Sigmoid colon (tissue), 7 donors: ENCODE measurements around the gene ACTN2. TPM values are rescaled to one million over a fixed set of nuclear protein-coding genes. Genes with fewer than 3 reads are reported as not detected.

Experiments
- DNase-seq: peaks from one replicate; pipeline ENCODE4 v3.0.0-alpha.2; 2019
- H3K27ac ChIP-seq, 4 donors: fragments of 200-600 bp; sonication (generic); one replicate each; pipeline ENCODE4 v1.5.1; 2016 to 2019; ENCODE audit warnings: mild to moderate bottlenecking in 1 of 4
- H3K27me3 ChIP-seq, 3 donors: fragments of 200-600 bp; sonication (generic); one replicate each; pipeline ENCODE4 v1.5.1; 2019; ENCODE audit warnings: mild to moderate bottlenecking in 1 of 3
- H3K36me3 ChIP-seq, 4 donors: fragments of 200-600 bp; sonication (generic); one replicate each; pipeline ENCODE4 v1.5.1; 2016 to 2019
- H3K4me1 ChIP-seq, 4 donors: fragments of 200-600 bp; sonication (generic); one replicate each; pipeline ENCODE4 v1.5.1; 2017 to 2019
- H3K4me3 ChIP-seq, 4 donors: fragments of 200-600 bp; sonication (generic); one replicate each; pipeline ENCODE4 v1.5.1; 2017 to 2019; ENCODE audit warnings: mild to moderate bottlenecking in 2 of 4, moderate library complexity in 1 of 4
- H3K9me3 ChIP-seq, 4 donors: fragments of 200-600 bp in 3 of 4; sonication (generic) in 3 of 4; one replicate each; pipeline versions ENCODE4 v1.5.1 to v1.6.1; 2013 to 2019
- EP300 ChIP-seq, 4 donors: sonication (generic); formaldehyde crosslinking; IDR thresholded peaks; one replicate each; pipeline ENCODE4 v1.6.1; 2017; ENCODE audit warnings: antibody characterized with exemption in 4 of 4
- POLR2A ChIP-seq, 2 donors: fragments of 450-650 bp; IDR thresholded peaks; one replicate each; pipeline ENCODE4 v1.6.1; 2016; ENCODE audit warnings: antibody characterized with exemption in 2 of 2, mild to moderate bottlenecking in 2 of 2, moderate library complexity in 2 of 2
- POLR2AphosphoS5 ChIP-seq, 4 donors: sonication (generic); formaldehyde crosslinking; IDR thresholded peaks; one replicate each; pipeline ENCODE4 v1.6.1; 2017; ENCODE audit warnings: antibody characterized with exemption in 4 of 4
- WGBS, 2 donors: extraction: QIAGEN DNeasy Blood & Tissue Kit; methylation state at CpG; one replicate each; pipeline ENCODE4 v1.1.7; 2013; 5-methylcytosine and 5-hydroxymethylcytosine counted together
- intact Hi-C: fragments of 100-400 bp; cut with DNase I; formaldehyde crosslinking; loops from one replicate; pipeline ENCODE4 v1.15.1; 2023
- polyA plus RNA-seq, 3 donors: library from polyadenylated mRNA; stranded (reverse); fragments of 200-250 nt; gene quantifications; one replicate each; pipeline ENCODE4 v1.2.3, GENCODE V29; 2013
- total RNA-seq, 4 donors: library from RNA; depleted of rRNA; stranded (reverse); fragments of >200 nt; gene quantifications; one replicate each; pipeline ENCODE4 v1.1.0, GENCODE V29; 2016
- TF ChIP-seq, protein P1 (sequence below), 4 experiments: fragments of 450-650 bp in 3 of 4; fragments of 200-600 bp in 1 of 4; IDR thresholded peaks; one replicate each; pipeline ENCODE4 v1.5.1; 2016 to 2019; ENCODE audit warnings: antibody characterized with exemption in 4 of 4, mild to moderate bottlenecking in 3 of 4, moderate library complexity in 2 of 4
- donor health status: healthy with polysubstance abuse.
- donor health status: Bipolar disorder and iron deficiency.
- donor health status: healthy.

ACTN2 gene
- total and polyA plus RNA-seq, 7 donors = 0.36 to 1.8 (median 0.91) TPM; not detected in 1

DNA sequence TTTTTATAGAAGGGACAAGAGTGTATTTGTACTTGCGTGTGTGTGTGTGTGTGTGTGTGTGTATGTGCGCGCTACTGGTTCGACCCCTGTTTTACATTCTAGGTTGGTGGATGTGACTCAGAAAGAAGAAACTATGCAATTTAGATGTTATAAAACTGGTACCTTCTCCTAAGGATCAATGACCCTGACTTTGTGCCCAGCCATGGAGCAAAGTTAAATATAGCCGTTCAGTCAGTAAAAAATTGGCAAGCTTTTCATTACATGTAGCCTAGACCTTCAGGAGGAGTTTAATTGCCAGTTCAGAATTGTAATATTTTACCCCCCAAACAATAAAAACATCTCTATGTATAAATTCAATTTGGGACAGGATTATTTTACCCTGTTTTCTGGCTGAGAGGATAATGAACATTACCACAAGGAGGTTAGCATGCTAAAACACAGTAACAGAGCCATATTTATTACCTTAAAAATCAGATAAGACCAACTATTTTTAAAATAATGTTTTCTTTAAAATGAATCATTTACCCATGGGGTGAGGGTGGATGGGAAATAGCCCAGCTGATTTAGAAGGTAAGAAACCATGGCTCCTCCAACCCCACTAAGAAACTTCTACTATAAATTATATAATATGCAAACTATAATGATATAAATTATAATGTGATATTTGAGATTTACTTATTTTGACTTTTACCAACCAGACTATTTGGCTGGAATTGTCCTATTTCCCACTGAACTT is 75.3 kb downstream of the ACTN2 start:
- TF ChIP-seq EP300 (IDR thresholded peaks at IDR 0.05) (no peak), POLR2AphosphoS5 (IDR thresholded peaks at IDR 0.05) (no peak)
- TF ChIP-seq, protein P1, sequence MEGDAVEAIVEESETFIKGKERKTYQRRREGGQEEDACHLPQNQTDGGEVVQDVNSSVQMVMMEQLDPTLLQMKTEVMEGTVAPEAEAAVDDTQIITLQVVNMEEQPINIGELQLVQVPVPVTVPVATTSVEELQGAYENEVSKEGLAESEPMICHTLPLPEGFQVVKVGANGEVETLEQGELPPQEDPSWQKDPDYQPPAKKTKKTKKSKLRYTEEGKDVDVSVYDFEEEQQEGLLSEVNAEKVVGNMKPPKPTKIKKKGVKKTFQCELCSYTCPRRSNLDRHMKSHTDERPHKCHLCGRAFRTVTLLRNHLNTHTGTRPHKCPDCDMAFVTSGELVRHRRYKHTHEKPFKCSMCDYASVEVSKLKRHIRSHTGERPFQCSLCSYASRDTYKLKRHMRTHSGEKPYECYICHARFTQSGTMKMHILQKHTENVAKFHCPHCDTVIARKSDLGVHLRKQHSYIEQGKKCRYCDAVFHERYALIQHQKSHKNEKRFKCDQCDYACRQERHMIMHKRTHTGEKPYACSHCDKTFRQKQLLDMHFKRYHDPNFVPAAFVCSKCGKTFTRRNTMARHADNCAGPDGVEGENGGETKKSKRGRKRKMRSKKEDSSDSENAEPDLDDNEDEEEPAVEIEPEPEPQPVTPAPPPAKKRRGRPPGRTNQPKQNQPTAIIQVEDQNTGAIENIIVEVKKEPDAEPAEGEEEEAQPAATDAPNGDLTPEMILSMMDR (IDR thresholded peaks at IDR 0.05) = no peak
- intact Hi-C loops = no loop called here
- Histone ChIP-seq H3K9me3 (no peaks in the 10 kb centered on the region), H3K36me3 (no peaks in the 10 kb centered on the region), H3K4me1 (no peaks in the 10 kb centered on the region), H3K4me3 (no peak overlapping the region), H3K27me3 (no peaks in the 10 kb centered on the region), H3K27ac (no peak overlapping the region)
- no peak for DNase-seq
- WGBS, 2 donors = 77 to 79% methylated on average over 5 of the region's 5 CpGs

- 61 to 85% methylated on average over 15 of the region's 15 CpGs for WGBS, 2 donors
- no peaks in the 10 kb centered on the region for H3K9me3 ChIP-seq
- no peaks in the 10 kb centered on the region for H3K4me1 ChIP-seq
- H3K4me3 ChIP-seq = no peak overlapping the region
- H3K36me3 ChIP-seq = no peaks in the 10 kb centered on the region
- no peak overlapping the region for H3K27ac ChIP-seq
- TF ChIP-seq, protein P1 (IDR thresholded peaks at IDR 0.05) = no peak
- TF ChIP-seq EP300 (IDR thresholded peaks at IDR 0.05) (no peak), POLR2AphosphoS5 (IDR thresholded peaks at IDR 0.05) (no peak), POLR2A (IDR thresholded peaks at IDR 0.05) (no peak)
- intact Hi-C loops = no loop called here
- DNase-seq = no peak
- no peaks in the 10 kb centered on the region for H3K27me3 ChIP-seq
These were observed 76.1 kb downstream of the ACTN2 start for GRCh38 chr1:236762410-236762809.

- 63 to 71% methylated on average over 6 of the region's 6 CpGs for WGBS, 2 donors
- Histone ChIP-seq H3K27ac (no peak overlapping the region), H3K27me3 (peaks cover 0 to 1% (median 0%) of the 10 kb centered on the region in 3 donors), H3K9me3 (no peaks in the 10 kb centered on the region), H3K36me3 (no peaks in the 10 kb centered on the region), H3K4me1 (no peaks in the 10 kb centered on the region), H3K4me3 (no peak overlapping the region)
- no peak for DNase-seq
- intact Hi-C loops = no loop called here
- no peak for TF ChIP-seq POLR2AphosphoS5 (IDR thresholded peaks at IDR 0.05)
- TF ChIP-seq, protein P1 (IDR thresholded peaks at IDR 0.05) = no peak
- no peak for TF ChIP-seq POLR2A (IDR thresholded peaks at IDR 0.05)
- TF ChIP-seq EP300 (IDR thresholded peaks at IDR 0.05) = no peak
These were observed 79.5 kb downstream of the ACTN2 start for GRCh38 chr1:236765831-236766230.

DNA sequence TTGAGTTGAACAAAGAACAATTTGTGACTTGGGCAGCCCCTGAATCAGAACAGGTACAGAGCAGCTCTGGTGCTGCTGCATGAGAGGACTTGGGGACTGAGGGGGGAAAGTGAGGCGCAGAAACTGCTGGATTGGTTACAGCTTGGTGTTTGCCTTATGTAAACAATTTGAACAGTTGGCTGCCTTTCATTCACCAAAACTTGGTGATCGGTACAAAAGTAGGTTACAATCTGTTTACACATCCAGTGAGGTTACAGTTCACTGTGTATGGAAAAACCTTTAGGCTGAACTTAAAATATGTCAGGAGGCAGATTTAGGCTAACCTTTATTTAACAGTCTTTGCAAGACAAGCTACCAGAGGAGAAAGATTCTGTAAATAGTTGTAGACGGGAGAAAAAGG is 80.2 kb downstream of the ACTN2 start:
- 20 to 66% methylated on average over 3 of the region's 3 CpGs for WGBS, 2 donors
- no peak for DNase-seq
- H3K27me3 ChIP-seq = peaks cover 0 to 4% (median 0%) of the 10 kb centered on the region in 3 donors
- H3K9me3 ChIP-seq = no peaks in the 10 kb centered on the region
- H3K4me1 ChIP-seq = no peaks in the 10 kb centered on the region
- H3K4me3 ChIP-seq = no peak overlapping the region
- TF ChIP-seq EP300 (IDR thresholded peaks at IDR 0.05) (no peak), POLR2A (IDR thresholded peaks at IDR 0.05) (no peak), POLR2AphosphoS5 (IDR thresholded peaks at IDR 0.05) (no peak)
- TF ChIP-seq, protein P1 (IDR thresholded peaks at IDR 0.05) = no peak
- intact Hi-C loops = no loop called here
- no peaks in the 10 kb centered on the region for H3K36me3 ChIP-seq
- no peak overlapping the region for H3K27ac ChIP-seq

DNA sequence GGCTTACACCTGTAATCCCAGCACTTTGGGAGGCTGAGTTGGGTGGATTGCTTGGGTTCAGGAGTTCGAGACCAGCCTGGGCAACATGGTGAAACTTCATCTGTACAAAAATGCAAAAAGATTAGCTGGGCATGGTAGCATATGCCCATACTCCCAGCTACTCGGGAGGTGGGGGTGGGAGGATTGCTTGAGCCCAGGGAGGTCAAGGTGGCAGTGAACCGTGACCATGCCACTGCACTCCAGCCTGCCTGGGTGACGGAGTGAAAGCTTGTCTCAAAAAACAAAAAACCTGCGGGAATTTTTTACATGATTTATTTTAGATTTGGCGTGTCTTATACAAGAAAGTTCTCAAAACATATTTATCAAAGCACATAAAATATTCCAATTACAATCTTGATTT is 81.0 kb downstream of the ACTN2 start:
- Histone ChIP-seq H3K9me3 (no peaks in the 10 kb centered on the region), H3K4me1 (no peaks in the 10 kb centered on the region), H3K27ac (no peak overlapping the region), H3K36me3 (no peaks in the 10 kb centered on the region), H3K4me3 (no peak overlapping the region), H3K27me3 (peaks cover 0 to 4% (median 0%) of the 10 kb centered on the region in 3 donors)
- no peak for DNase-seq
- TF ChIP-seq, protein P1 (IDR thresholded peaks at IDR 0.05) = no peak
- TF ChIP-seq POLR2A (IDR thresholded peaks at IDR 0.05) (no peak), EP300 (IDR thresholded peaks at IDR 0.05) (no peak), POLR2AphosphoS5 (IDR thresholded peaks at IDR 0.05) (no peak)
- intact Hi-C loops = no loop called here
- WGBS, 2 donors = 78 to 85% methylated on average over 6 of the region's 6 CpGs
